Testis (tissue), 2 donors: ENCODE measurements around the gene DAB2IP.

Experiments
- CTCF ChIP-seq, 3 experiments: fragments of 450-650 bp in 2 of 3; fragments of 200-600 bp in 1 of 3; sonication (generic) in 1 of 3; IDR thresholded peaks; one replicate each; pipeline ENCODE4 v1.5.1; 2016 to 2019; ENCODE audit warnings: antibody characterized with exemption in 3 of 3, mild to moderate bottlenecking in 2 of 3, moderate library complexity in 1 of 3
- POLR2A ChIP-seq: fragments of 450-650 bp; IDR thresholded peaks from one replicate; pipeline ENCODE4 v1.6.1; 2017; ENCODE audit warnings: antibody characterized with exemption, mild to moderate bottlenecking, moderate library complexity

GRCh38 chr9:121642758-121643157, 8.7 kb upstream of the DAB2IP start:
- no peak for TF ChIP-seq CTCF (IDR thresholded peaks at IDR 0.05)
- TF ChIP-seq POLR2A: no peak
